HepG2 (cell line): ENCODE data around the gene ZSCAN21. TPM values are rescaled to one million over a fixed set of nuclear protein-coding genes. Genes with fewer than 3 reads are reported as not detected.

Experiments used
- ELF3 ChIP-seq: IDR thresholded peaks from 2 replicates; pipeline ENCODE4 v1.6.1; 2016; ENCODE audit warnings: missing genetic modification reagents, missing compliant biosample characterization
- ESRRA ChIP-seq: sonication (generic); formaldehyde crosslinking; IDR thresholded peaks from 2 replicates; pipeline ENCODE4 v1.5.1; 2020; ENCODE audit warnings: mild to moderate bottlenecking, low read depth, missing genetic modification reagents
- MAZ ChIP-seq, 2 experiments: sonication (generic) in 1 of 2; formaldehyde crosslinking in 1 of 2; IDR thresholded peaks; 2 replicates each; pipeline versions ENCODE4 v1.5.0 to v1.6.1; 2012 to 2020; ENCODE audit warnings: low read depth in 2 of 2, mild to moderate bottlenecking in 2 of 2, borderline replicate concordance in 1 of 2, improper control_type of control experiment in 1 of 2, low read length in 1 of 2, missing genetic modification reagents in 1 of 2, moderate library complexity in 1 of 2
- RAD51 ChIP-seq: fragments of 450-650 bp; IDR thresholded peaks from 2 replicates; pipeline ENCODE4 v1.6.1; 2016; ENCODE audit warnings: borderline replicate concordance
- SMAD3 ChIP-seq: sonication (generic); formaldehyde crosslinking; IDR thresholded peaks from 2 replicates; pipeline ENCODE4 v1.4.0; 2020; ENCODE audit warnings: missing genetic modification reagents
- SNAPC4 ChIP-seq: sonication (generic); formaldehyde crosslinking; IDR thresholded peaks from 2 replicates; pipeline ENCODE4 v1.4.0; 2020; ENCODE audit warnings: mild to moderate bottlenecking, missing genetic modification reagents
- SPEN ChIP-seq: sonication (generic); formaldehyde crosslinking; IDR thresholded peaks from 2 replicates; pipeline ENCODE4 v1.5.1; 2020; ENCODE audit warnings: low read depth, mild to moderate bottlenecking, missing genetic modification reagents
- ZBTB40 ChIP-seq, 2 experiments: fragments of 450-650 bp in 1 of 2; sonication (generic) in 1 of 2; formaldehyde crosslinking in 1 of 2; IDR thresholded peaks; 2 replicates each; pipeline versions ENCODE4 v1.6.1 to v1.8.0; 2016 to 2022; ENCODE audit warnings: antibody characterized with exemption in 1 of 2, mild to moderate bottlenecking in 1 of 2, missing genetic modification reagents in 1 of 2
- ZFP36L1 ChIP-seq: sonication (generic); formaldehyde crosslinking; IDR thresholded peaks from 2 replicates; pipeline ENCODE4 v1.8.0; 2022; ENCODE audit warnings: mild to moderate bottlenecking, missing genetic modification reagents, moderate library complexity
- ZNF44 ChIP-seq: sonication (generic); formaldehyde crosslinking; IDR thresholded peaks from 2 replicates; pipeline ENCODE4 v1.5.1; 2020; ENCODE audit warnings: mild to moderate bottlenecking, missing genetic modification reagents
- ZNF605 ChIP-seq: sonication (generic); formaldehyde crosslinking; IDR thresholded peaks from 2 replicates; pipeline ENCODE4 v1.8.0; 2022; ENCODE audit warnings: mild to moderate bottlenecking, missing genetic modification reagents
- ZNF629 ChIP-seq: sonication (generic); formaldehyde crosslinking; conservative IDR thresholded peaks from 2 replicates; pipeline ENCODE4 v1.5.0; 2020; ENCODE audit warnings: missing genetic modification reagents
- ZNF737 ChIP-seq: sonication (generic); formaldehyde crosslinking; IDR thresholded peaks from 2 replicates; pipeline ENCODE4 v1.5.0; 2020; ENCODE audit warnings: missing genetic modification reagents, mild to moderate bottlenecking, borderline replicate concordance
- ZNF878 ChIP-seq: sonication (generic); formaldehyde crosslinking; IDR thresholded peaks from 2 replicates; pipeline ENCODE4 v1.8.1; 2023; ENCODE audit warnings: mild to moderate bottlenecking, missing genetic modification reagents, moderate library complexity
- polyA plus RNA-seq, 8 experiments: library from polyadenylated mRNA; depleted of rRNA in 3 of 8; stranded (reverse) in 7 of 8; unstranded in 1 of 8; fragments of >200 nt; fragmentation: Illumina TruSeq in 4 of 8; extraction: Trizol in 4 of 8; gene quantifications; 2 replicates each; pipeline versions ENCODE4 v1.2.1 to v1.2.3, GENCODE V29; 2011 to 2016; ENCODE audit warnings: low read depth in 4 of 8, missing spikeins in 1 of 8, mixed read lengths in 1 of 8; ENCODE audit not compliant: insufficient read depth in 1 of 8
- total RNA-seq, 5 experiments: library from RNA; depleted of rRNA; stranded (reverse); fragments of >200 nt; fragmentation: Illumina TruSeq; extraction: Trizol; gene quantifications; 2 replicates each; pipeline ENCODE4 v1.2.3, GENCODE V29; 2016; ENCODE audit warnings: low read depth in 1 of 5

Gene ZSCAN21
- total and polyA plus RNA-seq, 2 of the 13 experiments (the other 11 are each of a cell fraction or from before 2014, with no cell fraction given): 7.0 to 10.0 TPM

- TF ChIP-seq RAD51 (no peak), ESRRA (CRISPR knock-in tag) (peak; percentile 82), ZNF629 (no peak; the same call in 1 of the 2 replicates), MAZ (IDR thresholded peaks at IDR 0.05; ENCODE audit: borderline replicate concordance, low read depth, low read length) (no peak), MAZ (CRISPR knock-in tag; IDR thresholded peaks at IDR 0.05; ENCODE audit: low read depth) (peak; percentile 81), ZNF44 (no peak), ZNF878 (CRISPR knock-in tag) (peak; percentile 95), SNAPC4 (CRISPR knock-in tag) (no peak), SMAD3 (CRISPR knock-in tag) (no peak), ZBTB40 (IDR thresholded peaks at IDR 0.05) (no peak), ZBTB40 (CRISPR knock-in tag; IDR thresholded peaks at IDR 0.05) (peak; percentile 77; the same call in 1 of the 2 replicates), ZFP36L1 (CRISPR knock-in tag) (peak; percentile 97; the same call in 1 of the 2 replicates), ZNF605 (CRISPR knock-in tag) (peak; percentile 54; the same call in 1 of the 2 replicates), ZNF737 (CRISPR knock-in tag) (no peak), ELF3 (CRISPR knock-in tag) (peak; percentile 80; the same call in 1 of the 2 replicates), SPEN (CRISPR knock-in tag) (peak; percentile 97)
These were observed 39.3 kb downstream of the ZSCAN21 start, which contains the start of gene COPS6 (continued) for GRCh38 chr7:100088621-100089457.
